ENCODE measurements around the gene TADA3. TPM values are rescaled to one million over a fixed set of nuclear protein-coding genes. Genes with fewer than 3 reads are reported as not detected.

Gene TADA3
- total and polyA plus RNA-seq, 9 of the 15 experiments (the other 6 are each of a cell fraction or from before 2014, with no cell fraction given): 4.1 to 110 (median 74.8) TPM

- TF ChIP-seq POLR2A (conservative IDR thresholded peaks at IDR 0.05) (0 out of 2 replicates have a peak, but pooled peaks have one; percentile 14), POLR2G (IDR thresholded peaks at IDR 0.05; ENCODE audit: low read depth, low read length) (0 out of 2 replicates have a peak, but pooled peaks have one; percentile 42), NFE2L1 (tag; IDR thresholded peaks at IDR 0.05; ENCODE audit: borderline replicate concordance, low read depth) (no peak)
- Histone ChIP-seq H3K4me1 (replicated peaks in 1 of 2; ENCODE audit: control insufficient read depth in 2 of 2, insufficient read depth in 2 of 2, low read length in 2 of 2) (peaks cover 0 to 6% of the 10 kb centered on the region in 2 experiments; a peak in 1 of 5 replicates), H3K9ac (ENCODE audit: insufficient read depth in 1 of 2, low read depth in 2 of 2, low read length in 2 of 2) (peak overlapping the region in 1 of 2 experiments; percentile 29; a peak in 2 of 4 replicates), H3K9me1 (ENCODE audit: control insufficient read depth, insufficient read depth, low read length) (no peaks in the 10 kb centered on the region), H3K4me3 (no peak overlapping the region), H3K27me3 (ENCODE audit: control insufficient read depth in 2 of 2, insufficient read depth in 2 of 2, low read length in 2 of 2) (no peaks in the 10 kb centered on the region), H3K27ac (ENCODE audit: extremely low read depth, low read depth, low read length) (no peak overlapping the region), H2AFZ (ENCODE audit: low read depth, low read length) (no peak overlapping the region), H3K4me2 (ENCODE audit: insufficient read depth, low read length) (no peak overlapping the region), H3K79me2 (ENCODE audit: control insufficient read depth, insufficient read depth, low read length) (no peaks in the 10 kb centered on the region; the same call in 2 of the 3 replicates), H3K36me3 (ENCODE audit: control insufficient read depth, insufficient read depth, low read length) (peaks cover 100% of the 10 kb centered on the region), H4K20me1 (replicated peaks; ENCODE audit: control insufficient read depth, insufficient read depth, low read length) (0 out of 2 replicates have a peak, but pooled peaks cover 5% of the 10 kb centered on the region), H3K9me3 (replicated peaks; ENCODE audit: control insufficient read depth, insufficient read depth, low read depth, low read length) (no peaks in the 10 kb centered on the region)
- intact Hi-C loops (cut with micrococcal nuclease) (no loop called here), in situ Hi-C loops (cut with MboI) (no loop called here)
- over 99% methylated on average over 17 of the region's 18 CpGs for WGBS (ENCODE audit: insufficient coverage, low coverage, missing lambda C conversion rate)
- ATAC-seq (no peak), FAIRE-seq (no peak), DNase-seq (ENCODE audit: extremely low read depth in 1 of 4, low spot score in 3 of 4) (no peak)
- ChIA-PET CTCF (ENCODE audit: low intra/inter-chr PET ratio) (no interaction called here), POLR2A (interaction anchor here (6.1 kb wide), 1 partner anchor 11 kb away, joined by 60 read pairs; the partner anchor contains the start of gene BRPF1)
- no TSS peak for BruUV-seq (replicated peaks)
These were observed 48.7 kb downstream of the TADA3 start for GRCh38 chr3:9743548-9743947.

GRCh38 chr3:9742560-9742959 is 49.7 kb downstream of the TADA3 start:
- Histone ChIP-seq H3K79me2 (ENCODE audit: control insufficient read depth, insufficient read depth, low read length) (no peaks in the 10 kb centered on the region; the same call in 2 of the 3 replicates), H3K4me2 (ENCODE audit: insufficient read depth, low read length) (no peak overlapping the region), H2AFZ (ENCODE audit: low read depth, low read length) (no peak overlapping the region), H3K9me3 (replicated peaks; ENCODE audit: control insufficient read depth, insufficient read depth, low read depth, low read length) (no peaks in the 10 kb centered on the region), H3K9ac (ENCODE audit: insufficient read depth in 1 of 2, low read depth in 2 of 2, low read length in 2 of 2) (no peak overlapping the region), H3K27me3 (ENCODE audit: control insufficient read depth in 2 of 2, insufficient read depth in 2 of 2, low read length in 2 of 2) (no peaks in the 10 kb centered on the region), H3K4me1 (replicated peaks in 1 of 2; ENCODE audit: control insufficient read depth in 2 of 2, insufficient read depth in 2 of 2, low read length in 2 of 2) (peaks cover 0 to 6% of the 10 kb centered on the region in 2 experiments; a peak in 1 of 5 replicates), H3K36me3 (ENCODE audit: control insufficient read depth, insufficient read depth, low read length) (peaks cover 100% of the 10 kb centered on the region), H3K4me3 (no peak overlapping the region), H4K20me1 (replicated peaks; ENCODE audit: control insufficient read depth, insufficient read depth, low read length) (0 out of 2 replicates have a peak, but pooled peaks cover 5% of the 10 kb centered on the region), H3K9me1 (ENCODE audit: control insufficient read depth, insufficient read depth, low read length) (no peaks in the 10 kb centered on the region), H3K27ac (ENCODE audit: extremely low read depth, low read depth, low read length) (no peak overlapping the region)
- ATAC-seq (no peak), FAIRE-seq (no peak), DNase-seq (ENCODE audit: extremely low read depth in 1 of 4, low spot score in 3 of 4) (no peak)
- no TSS peak for BruUV-seq (replicated peaks)
- POLR2A ChIA-PET: interaction anchor here (6.1 kb wide), 1 partner anchor 10 kb away, joined by 60 read pairs; the partner anchor contains the start of gene BRPF1
- WGBS (ENCODE audit: insufficient coverage, low coverage, missing lambda C conversion rate): 100% methylated on average over 1 of the region's 1 CpG
- CTCF ChIA-PET (ENCODE audit: low intra/inter-chr PET ratio): no interaction called here
- in situ Hi-C loops (cut with MboI) (no loop called here), intact Hi-C loops (cut with micrococcal nuclease) (no loop called here)
- TF ChIP-seq ZFP36 (IDR thresholded peaks at IDR 0.05; ENCODE audit: low read depth, low read length, partially characterized antibody) (peak; percentile 86), NFE2 (IDR thresholded peaks at IDR 0.05; ENCODE audit: low read depth) (no peak), TOE1 (IDR thresholded peaks at IDR 0.05; ENCODE audit: borderline replicate concordance) (no peak), TOE1 (CRISPR knock-in tag; IDR thresholded peaks at IDR 0.05; ENCODE audit: borderline replicate concordance, low read depth) (no peak), KDM1A (IDR thresholded peaks at IDR 0.05) (peak; percentile 21 to 43; a peak in 2 of 4 replicates), RUNX1 (IDR thresholded peaks at IDR 0.05; ENCODE audit: low read depth) (no peak), RNF2 (IDR thresholded peaks at IDR 0.05) (no peak), RBM25 (IDR thresholded peaks at IDR 0.05; ENCODE audit: low read depth, low read length, severe bottlenecking) (peak; percentile 89), HDAC6 (IDR thresholded peaks at IDR 0.05; ENCODE audit: low read depth, low read length) (no peak), CBX1 (IDR thresholded peaks at IDR 0.05; ENCODE audit: low read depth) (no peak), FOXO4 (CRISPR knock-in tag; IDR thresholded peaks at IDR 0.05) (no peak), RCOR1 (IDR thresholded peaks at IDR 0.05; ENCODE audit: borderline replicate concordance in 1 of 2, low read depth in 2 of 2, low read length in 2 of 2) (0 out of 4 replicates have a peak, but pooled peaks of 1 of the 2 experiments have one; percentile 16), BCOR (IDR thresholded peaks at IDR 0.05) (peak; percentile 82)

Measured in K562 (cell line).